Measurements from ENCODE around the gene TRIM44.
"Not testable (repeated sequence)": the region's sequence is repeated elsewhere in the genome, so short reads cannot be mapped to it uniquely, and the experiment has no call there.

Gene TRIM44

DNA sequence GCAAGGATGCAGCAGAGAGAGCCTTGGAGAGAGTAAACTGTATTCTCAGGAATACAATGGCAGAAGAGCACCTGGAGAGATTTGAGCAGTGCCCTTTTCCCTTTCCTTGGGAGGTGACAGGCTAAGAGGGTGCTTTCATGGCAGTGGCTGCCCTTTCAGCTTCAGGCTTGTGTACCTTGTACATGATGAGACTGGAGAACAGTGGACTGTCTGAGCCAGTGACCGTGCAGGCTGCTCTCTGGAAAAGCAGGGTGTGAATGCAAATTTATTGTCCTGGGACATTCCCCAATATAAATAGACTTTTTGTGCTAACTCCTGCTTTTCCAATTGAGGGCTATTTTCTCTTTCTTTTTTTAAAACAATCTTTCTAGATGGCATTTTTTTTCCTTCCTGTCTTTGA is 99.3 kb downstream of the TRIM44 start:
- no peak for DNase-seq

DNA sequence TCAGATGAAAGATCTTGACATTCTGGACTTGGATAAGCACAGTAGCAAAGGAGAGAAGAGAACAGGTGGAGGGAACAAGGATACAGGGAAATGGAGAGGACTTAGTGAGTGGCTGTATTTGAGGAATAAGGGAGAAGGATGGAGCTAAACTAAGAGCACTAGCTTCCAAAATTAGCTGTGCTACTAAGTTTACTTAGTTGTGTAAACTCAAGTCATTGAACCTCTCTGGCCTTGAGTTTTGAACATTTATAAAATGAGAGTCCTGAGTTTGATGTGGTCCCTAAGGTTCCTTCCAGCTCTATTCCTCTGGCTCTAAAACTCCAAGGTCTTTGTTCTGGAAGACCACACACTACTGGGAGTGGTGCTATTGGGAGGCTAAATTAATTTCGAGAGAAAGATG is 100.7 kb downstream of the TRIM44 start:
- DNase-seq = no peak

GRCh38 chr11:35763765-35764164 is 101.2 kb downstream of the TRIM44 start:
- DNase-seq = no peak

DNA sequence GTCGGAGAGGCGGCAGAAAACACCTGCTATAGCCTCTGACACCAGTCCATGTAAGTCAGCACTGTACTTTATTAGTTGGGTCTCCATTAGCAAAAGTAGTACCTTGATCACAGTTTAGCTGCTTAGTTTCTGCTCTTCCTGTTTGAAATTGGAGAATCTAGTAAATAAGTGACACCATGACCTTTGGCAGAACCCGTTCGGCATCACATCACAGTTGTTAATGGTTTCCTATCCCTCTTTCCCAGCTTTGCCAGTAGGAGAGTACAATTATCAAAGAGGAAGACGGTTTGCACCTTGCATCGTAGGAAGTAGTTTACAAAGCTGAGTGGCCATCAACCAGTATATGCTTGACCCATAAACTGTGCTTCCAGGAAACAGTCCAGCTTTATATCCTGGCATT is 101.8 kb downstream of the TRIM44 start:
- no peak for DNase-seq

GRCh38 chr11:35765211-35765610 is 102.6 kb downstream of the TRIM44 start:
- no peak for DNase-seq

DNA sequence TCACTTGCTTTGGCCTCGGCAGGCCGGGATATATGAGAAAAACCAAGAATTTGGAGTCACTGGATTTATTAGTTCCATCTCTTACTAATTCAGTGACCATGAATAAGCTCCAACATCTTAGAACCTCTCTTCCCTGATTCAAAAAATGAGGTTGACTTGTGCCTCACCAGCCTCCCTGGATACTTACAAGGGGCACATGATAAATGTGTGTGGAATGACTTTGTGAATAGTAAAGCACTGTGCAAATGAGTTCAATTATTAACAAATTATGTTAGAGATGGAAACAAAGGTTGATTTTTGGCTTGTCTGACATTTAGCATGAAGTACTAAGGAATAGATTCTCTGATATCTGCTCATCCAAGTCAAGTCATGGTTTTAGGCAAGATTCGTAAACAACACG is 104.1 kb downstream of the TRIM44 start:
- no peak for DNase-seq

DNA sequence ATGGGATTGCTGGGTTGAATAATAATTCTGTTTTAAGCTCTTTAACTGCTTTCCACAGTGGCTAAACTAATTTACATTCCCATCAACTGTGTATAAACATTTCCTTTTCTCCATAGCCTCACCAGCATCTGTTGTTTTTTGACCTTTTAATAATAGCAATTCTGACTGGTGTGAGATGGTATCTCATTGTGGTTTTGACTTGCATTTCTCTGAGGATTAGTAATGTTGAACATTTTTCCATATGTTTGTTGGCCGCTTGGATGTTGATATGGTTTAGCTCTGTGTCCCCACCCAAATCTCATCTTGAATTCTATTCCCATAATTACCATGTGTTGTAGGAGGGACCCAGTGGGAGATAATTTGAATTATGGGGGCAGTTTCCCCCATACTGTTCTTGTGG is 107.8 kb downstream of the TRIM44 start:
- not testable (repeated sequence) for DNase-seq

- no peak for DNase-seq
These were observed 109.1 kb downstream of the TRIM44 start for GRCh38 chr11:35771722-35772121.

DNA sequence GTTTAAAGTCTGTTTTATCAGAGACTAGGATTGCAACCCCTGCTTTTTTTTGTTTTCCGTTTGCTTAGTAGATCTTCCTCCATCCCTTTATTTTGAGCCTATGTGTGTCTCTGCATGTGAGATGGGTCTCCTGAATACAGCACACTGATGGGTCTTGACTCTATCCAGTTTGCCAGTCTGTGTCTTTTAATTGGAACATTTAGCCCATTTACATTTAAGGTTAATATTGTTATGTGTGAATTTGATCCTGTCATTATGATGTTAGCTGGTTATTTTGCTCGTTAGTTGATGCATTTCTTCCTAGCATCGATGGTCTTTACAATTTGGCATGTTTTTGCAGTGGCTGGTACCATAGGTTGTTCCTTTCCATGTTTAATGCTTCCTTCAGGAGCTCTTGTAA is 114.7 kb downstream of the TRIM44 start:
- not testable (repeated sequence) for DNase-seq

- peak; percentile 10 for DNase-seq
These were observed 116.4 kb downstream of the TRIM44 start for GRCh38 chr11:35778943-35779342.

DNA sequence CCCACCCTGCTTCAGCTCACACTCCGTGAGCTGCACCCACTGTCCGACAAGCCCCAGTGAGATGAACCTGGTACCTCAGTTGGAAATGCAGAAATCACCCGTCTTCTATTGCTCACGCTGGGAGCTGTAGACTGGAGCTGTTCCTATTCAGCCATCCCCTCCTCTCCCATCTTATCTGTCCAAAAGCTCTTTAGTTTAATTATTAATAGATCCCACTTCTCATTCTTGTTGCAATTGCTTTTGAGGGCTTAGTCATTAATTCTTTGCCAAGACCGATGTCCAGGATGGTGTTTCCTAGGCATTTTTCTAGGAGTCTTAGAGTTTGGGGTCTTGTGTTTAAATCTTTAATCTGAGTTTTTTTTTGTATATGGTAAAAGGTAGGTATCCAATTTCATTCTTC is 116.8 kb downstream of the TRIM44 start:
- no peak for DNase-seq

- no peak for DNase-seq
These were observed 118.6 kb downstream of the TRIM44 start for GRCh38 chr11:35780951-35781860.

DNA sequence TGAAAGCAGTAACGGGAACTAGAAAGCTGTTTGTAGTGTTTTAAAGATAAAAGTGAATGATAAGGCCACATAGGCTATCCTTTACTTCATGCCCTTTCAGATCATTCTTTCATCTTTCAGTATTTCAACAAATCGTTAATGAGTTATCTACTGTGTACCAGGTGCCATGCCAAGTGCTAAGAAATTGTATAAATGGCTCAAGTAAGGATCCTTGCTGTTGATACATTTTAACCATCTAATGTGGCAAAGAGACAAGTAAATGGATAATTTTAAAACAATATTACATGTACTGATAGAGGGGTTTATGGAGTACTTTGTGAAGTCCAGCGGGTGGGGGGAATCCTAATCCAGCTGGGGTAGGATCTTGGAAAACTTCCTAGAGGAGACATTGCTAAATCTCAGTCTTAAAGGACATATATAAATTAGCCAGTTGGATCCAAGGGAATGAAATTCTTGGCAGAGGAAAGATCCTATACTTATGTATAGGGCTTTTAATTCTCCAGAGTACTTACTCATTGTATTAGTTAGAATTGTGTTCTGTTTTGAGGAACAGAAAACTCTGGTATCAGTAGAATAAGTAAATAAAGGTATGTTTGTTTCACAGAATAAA is 119.4 kb downstream of the TRIM44 start:
- no peak for DNase-seq

- DNase-seq = no peak
These were observed 121.2 kb downstream of the TRIM44 start for GRCh38 chr11:35783809-35784208.

- DNase-seq = no peak
These were observed 122.1 kb downstream of the TRIM44 start for GRCh38 chr11:35784699-35785098.

GRCh38 chr11:35785287-35786167 is 123.0 kb downstream of the TRIM44 start:
- DNase-seq = no peak

DNA sequence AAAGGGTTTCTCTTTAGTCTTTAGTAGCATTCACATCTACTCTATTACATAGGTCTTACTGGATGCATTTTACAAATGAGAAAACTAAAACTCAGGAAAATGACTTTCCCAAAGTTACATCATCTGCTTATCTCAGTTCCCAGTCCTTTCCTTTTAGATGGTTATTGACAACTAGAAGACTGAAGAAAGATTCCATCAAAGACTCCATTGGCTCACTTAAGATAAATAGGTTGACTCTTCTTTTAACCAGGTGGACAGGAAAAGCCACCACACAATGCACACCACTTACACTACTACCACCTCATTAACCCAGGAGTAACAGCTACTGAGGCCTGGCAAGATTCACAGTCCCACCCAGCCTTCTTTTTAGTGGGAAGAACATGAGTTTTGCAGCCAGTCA is 123.6 kb downstream of the TRIM44 start:
- no peak for DNase-seq

DNA sequence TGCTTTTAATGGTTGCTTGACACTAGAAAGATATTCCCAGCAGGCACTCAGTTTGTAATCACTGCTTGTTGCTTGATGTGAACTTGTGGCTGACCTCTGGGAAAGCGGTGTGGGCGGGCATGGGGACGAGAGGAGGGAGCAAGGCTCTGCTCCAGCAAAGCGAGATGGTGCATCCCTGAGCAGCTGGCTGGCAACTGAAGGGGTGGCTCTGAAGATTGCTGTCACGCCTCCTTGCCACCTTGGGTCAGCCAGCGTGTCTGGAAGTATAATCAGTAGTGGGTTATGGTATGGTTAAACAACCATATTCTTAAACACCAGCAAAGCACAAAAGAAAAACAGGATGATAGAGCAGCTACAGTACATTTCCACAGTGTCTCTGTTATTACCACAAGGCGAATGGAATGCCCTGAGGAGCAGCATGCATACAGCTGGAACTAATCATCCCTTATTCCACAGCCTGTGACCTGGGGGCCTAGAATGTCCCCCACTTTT is 124.5 kb downstream of the TRIM44 start:
- DNase-seq = no peak

GRCh38 chr11:35787626-35788025 is 125.1 kb downstream of the TRIM44 start:
- DNase-seq = no peak

- no peak for DNase-seq
These were observed 128.7 kb downstream of the TRIM44 start for GRCh38 chr11:35791088-35791958.

GRCh38 chr11:35792148-35792845 is 129.7 kb downstream of the TRIM44 start:
- DNase-seq = peak; percentile 63

- DNase-seq = no peak
These were observed 130.2 kb downstream of the TRIM44 start for GRCh38 chr11:35792846-35793192.
